ENCODE data around the gene SLC8B1. TPM values are rescaled to one million over a fixed set of nuclear protein-coding genes. Genes with fewer than 3 reads are reported as not detected.

SLC8B1 gene
- total RNA-seq, 1 donor from 2014 or later, result 13.3 TPM

DNA sequence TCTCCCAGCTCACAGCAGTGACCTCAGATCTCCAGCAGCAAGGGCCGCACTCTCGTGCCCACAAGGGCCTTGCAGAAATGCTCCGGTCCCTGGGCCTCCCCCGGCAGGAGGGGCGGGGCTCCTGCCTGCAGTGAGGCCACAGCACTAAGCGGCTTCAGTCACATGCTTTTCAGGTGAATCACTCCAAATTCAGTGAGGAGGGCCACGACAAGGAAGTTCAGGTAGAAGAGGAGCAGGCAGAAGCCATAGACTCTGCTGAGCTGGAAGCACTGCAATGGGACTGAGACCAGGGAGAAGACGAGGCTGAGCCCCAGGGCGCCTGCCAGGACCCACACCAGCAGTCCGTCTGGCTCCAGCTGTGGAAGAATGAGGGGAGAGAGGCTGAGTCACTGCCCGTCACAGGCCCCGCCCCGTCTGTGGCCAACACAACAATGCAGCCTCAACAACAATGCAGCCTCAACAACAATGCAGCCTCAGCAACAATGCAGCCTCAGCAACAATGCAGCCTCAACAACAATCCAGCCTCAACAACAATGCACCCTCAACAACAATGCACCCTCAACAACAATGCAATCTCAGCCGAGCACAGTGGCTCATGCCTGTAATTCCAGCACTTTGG is 35.2 kb downstream of the SLC8B1 start:
- peak; percentile 68 for ATAC-seq
- intact Hi-C loops (cut with DNase I), result loop anchor here (5.0 kb wide), 1 partner anchor 102 kb away; no protein-coding TSS in a partner anchor

GRCh38 chr12:113298861-113299545 is 35.9 kb downstream of the SLC8B1 start:
- DNase-seq (ENCODE audit: missing footprints), result peak; percentile 88
- intact Hi-C loops (cut with DNase I), result loop anchor here (5.0 kb wide), 1 partner anchor 102 kb away; no protein-coding TSS in a partner anchor
- ATAC-seq, result peak; percentile 66

More for the DNA sequence above, 35.2 kb downstream of the SLC8B1 start:
- peak; percentile 84 for DNase-seq (ENCODE audit: missing footprints)

DNA sequence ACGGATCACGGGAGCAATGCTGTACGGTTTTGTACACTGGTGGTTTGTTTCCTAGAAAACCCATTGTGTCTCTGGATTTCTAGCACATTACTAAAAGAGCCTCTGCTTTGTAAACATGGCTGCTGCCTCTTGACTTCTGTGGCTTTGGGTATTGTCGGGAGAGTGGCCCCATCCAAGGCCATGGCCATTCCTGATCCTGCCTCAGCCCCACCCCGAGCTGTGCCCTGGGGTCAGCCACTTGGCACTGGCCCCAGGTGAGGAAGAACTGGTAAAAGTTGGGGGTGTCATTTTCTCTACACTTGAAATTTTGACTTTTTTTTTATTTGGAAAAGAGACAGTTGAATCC is 36.5 kb downstream of the SLC8B1 start:
- no peak for ATAC-seq
- intact Hi-C loops (cut with DNase I), result loop anchor here (5.0 kb wide), 1 partner anchor 101 kb away; no protein-coding TSS in a partner anchor
- DNase-seq (ENCODE audit: missing footprints), result no peak

GRCh38 chr12:113297621-113298471 is 37.1 kb downstream of the SLC8B1 start:
- peak; percentile 6 for ATAC-seq
- DNase-seq (ENCODE audit: missing footprints), result no peak
- intact Hi-C loops (cut with DNase I), result loop anchor here (5.0 kb wide), 1 partner anchor 101 kb away; no protein-coding TSS in a partner anchor

DNA sequence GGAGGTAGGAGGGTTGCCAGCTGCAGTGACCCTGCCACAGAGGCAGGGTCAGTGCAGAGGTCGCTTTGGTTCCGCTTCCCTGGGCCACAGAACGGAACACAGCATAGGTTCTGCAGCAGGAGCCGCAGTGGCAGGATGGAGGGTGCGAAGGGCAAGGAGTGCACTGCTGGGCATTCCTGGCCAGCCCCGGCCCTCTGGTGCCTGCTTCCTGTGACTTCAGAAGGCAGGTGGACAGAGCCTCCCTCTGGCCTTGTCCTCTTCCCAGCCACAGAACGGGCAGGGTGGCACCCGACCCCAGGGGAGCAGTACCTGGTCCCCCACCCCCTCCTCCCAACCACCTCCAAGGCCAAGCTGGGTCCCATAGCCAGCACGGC is 37.7 kb downstream of the SLC8B1 start:
- DNase-seq (ENCODE audit: missing footprints) (no peak), ATAC-seq (no peak)

GRCh38 chr12:113296557-113297213 is 38.2 kb downstream of the SLC8B1 start:
- ATAC-seq, result no peak
- intact Hi-C loops (cut with DNase I), result loop anchor here (5.0 kb wide), 1 partner anchor 99 kb away; no protein-coding TSS in a partner anchor
- DNase-seq (ENCODE audit: missing footprints), result no peak

More for the DNA sequence above, 37.7 kb downstream of the SLC8B1 start:
- intact Hi-C loops (cut with DNase I), result loop anchor here (5.0 kb wide), 1 partner anchor 100 kb away; no protein-coding TSS in a partner anchor

- DNase-seq (ENCODE audit: missing footprints) (no peak), ATAC-seq (no peak)
- intact Hi-C loops (cut with DNase I), result loop anchor here (5.0 kb wide), 1 partner anchor 99 kb away; no protein-coding TSS in a partner anchor
Measured at GRCh38 chr12:113295886-113296556, 38.9 kb downstream of the SLC8B1 start.

- ATAC-seq, result no peak
- DNase-seq (ENCODE audit: missing footprints), result no peak
- intact Hi-C loops (cut with DNase I), result no loop called here
Measured at GRCh38 chr12:113293100-113293499, 41.8 kb downstream of the SLC8B1 start.

DNA sequence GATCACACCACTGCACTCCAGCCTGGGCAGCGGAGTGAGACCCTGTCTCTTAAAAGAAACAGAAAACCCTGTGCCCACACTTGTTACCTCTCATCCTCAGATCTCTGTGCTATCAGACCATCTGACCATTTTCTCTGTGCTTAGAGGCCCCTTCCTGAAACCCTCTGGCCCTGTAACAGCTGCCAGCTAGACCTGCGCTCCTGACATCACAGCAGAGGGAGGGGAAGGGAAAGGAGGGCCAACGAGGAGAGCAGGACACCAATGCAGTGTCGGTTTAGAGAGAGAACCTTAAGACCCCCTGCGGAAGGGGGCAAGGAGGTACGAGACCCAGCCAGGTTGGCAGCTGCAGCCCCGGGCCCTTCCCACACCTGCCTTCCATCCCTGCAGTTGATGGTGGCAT is 42.4 kb downstream of the SLC8B1 start:
- no peak for ATAC-seq

GRCh38 chr12:113292091-113292490 is 42.8 kb downstream of the SLC8B1 start:
- intact Hi-C loops (cut with DNase I), result no loop called here
- no peak for ATAC-seq

More for the DNA sequence above, 42.4 kb downstream of the SLC8B1 start:
- intact Hi-C loops (cut with DNase I), result no loop called here
- DNase-seq (ENCODE audit: missing footprints), result no peak

DNA sequence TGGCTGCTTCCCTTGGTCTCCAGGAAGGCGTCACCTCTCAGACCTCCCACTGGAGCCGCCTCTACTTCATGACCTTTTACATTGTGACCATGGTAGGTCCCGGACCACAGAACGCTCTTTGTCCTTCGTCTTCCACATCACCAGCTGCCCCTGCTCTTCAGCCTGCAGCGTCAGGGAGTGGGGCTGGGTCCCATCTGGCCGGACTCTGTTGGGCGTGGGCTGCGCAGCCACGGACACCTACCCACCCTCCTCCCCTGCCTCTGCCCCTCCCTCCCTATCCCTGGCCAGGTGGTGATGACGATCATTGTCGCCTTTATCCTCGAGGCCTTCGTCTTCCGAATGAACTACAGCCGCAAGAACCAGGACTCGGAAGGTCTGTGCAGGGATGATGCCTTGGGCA is 43.3 kb downstream of the SLC8B1 start:
- no peak for ATAC-seq
- no peak for DNase-seq (ENCODE audit: missing footprints)
- intact Hi-C loops (cut with DNase I), result no loop called here

More at GRCh38 chr12:113292091-113292490, 42.8 kb downstream of the SLC8B1 start:
- no peak for DNase-seq (ENCODE audit: missing footprints)

DNA sequence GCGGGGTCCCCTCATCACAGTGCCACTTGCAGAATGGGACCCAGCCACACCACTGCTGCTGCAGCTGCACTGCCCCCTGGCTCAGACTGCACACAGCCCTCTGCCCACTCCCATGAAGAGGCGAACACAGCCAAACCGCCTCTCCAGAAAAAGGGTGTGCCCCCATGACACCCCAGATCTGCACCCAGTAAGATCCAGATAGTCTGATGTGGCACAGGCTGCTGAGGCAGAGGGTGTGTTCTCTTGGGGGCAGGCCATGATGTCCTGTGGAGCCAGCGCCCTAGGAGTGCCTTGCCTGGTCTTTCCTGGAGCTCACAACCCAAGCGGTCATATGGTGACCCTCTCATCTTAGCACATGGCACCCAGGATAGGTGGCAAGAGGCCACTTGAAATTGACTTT is 44.4 kb downstream of the SLC8B1 start:
- intact Hi-C loops (cut with DNase I), result no loop called here
- DNase-seq (ENCODE audit: missing footprints) (no peak), ATAC-seq (no peak)

DNA sequence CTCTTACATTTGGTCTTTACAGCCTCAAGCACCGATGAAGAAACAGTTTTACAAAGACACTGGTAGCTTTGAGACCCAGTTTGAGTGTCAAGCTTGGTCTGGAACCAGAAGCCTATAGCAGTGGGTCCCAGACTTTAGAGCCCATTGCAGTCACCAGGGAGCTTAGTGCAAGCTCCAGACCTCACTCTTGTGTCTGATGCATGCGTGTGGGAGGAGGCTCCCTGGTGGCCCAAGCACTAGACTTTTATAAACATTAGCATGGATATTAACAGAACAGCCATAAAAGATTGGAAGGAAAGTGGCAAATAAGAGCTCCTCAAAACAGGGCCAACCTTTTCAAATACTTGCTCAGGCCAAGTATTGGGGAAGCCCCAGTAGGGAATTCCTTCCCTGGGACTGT is 45.5 kb downstream of the SLC8B1 start:
- ATAC-seq, result no peak
- no peak for DNase-seq (ENCODE audit: missing footprints)
- intact Hi-C loops (cut with DNase I), result no loop called here

GRCh38 chr12:113287899-113288282 is 47.0 kb downstream of the SLC8B1 start:
- DNase-seq (ENCODE audit: missing footprints), result no peak
- intact Hi-C loops (cut with DNase I), result no loop called here
- no peak for ATAC-seq

DNA sequence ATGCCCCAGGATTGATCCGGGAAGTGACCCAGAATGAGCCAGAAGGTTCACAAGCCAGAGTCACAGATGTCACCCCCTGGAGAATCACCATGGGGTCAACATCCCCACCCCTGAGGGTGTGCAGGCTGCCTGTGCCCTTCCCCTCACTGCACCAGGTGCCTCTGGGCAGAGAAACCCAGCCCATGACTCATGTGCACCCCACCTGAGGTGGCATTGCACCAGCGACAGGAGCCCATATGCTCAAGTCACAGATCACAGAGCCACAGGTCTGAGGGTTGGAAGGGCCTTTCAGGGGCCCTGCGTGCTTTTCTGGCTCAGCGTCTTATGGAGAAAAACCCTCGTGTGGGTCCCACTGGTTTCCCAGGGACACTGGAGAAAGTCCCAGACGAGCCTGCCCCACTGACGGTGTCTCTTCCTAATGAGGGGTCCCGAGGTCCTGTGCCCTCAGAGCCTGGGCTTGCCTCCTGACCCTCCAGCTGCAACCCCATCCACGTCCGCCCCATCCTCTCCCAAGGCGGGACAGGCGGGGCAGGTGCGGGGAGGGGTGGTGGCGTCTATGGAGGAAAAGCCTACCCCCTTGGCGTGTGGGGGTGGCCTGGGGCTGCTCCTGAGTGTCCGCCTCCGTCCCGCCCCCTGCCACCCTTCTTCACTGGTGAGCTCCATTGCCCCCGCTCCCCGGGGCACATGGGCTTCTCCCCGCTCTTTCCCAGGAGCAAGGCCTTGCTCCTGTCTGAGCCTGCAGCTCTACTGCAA is 47.6 kb downstream of the SLC8B1 start:
- intact Hi-C loops (cut with DNase I), result no loop called here
- no peak for DNase-seq (ENCODE audit: missing footprints)
- no peak for ATAC-seq

- ATAC-seq (no peak), DNase-seq (ENCODE audit: missing footprints) (no peak)
- intact Hi-C loops (cut with DNase I), result no loop called here
Measured at GRCh38 chr12:113286712-113287111, 48.2 kb downstream of the SLC8B1 start.
